ENCODE measurements around the gene SNX14.
"Not testable (repeated sequence)": the region's sequence is repeated elsewhere in the genome, so short reads cannot be mapped to it uniquely, and the experiment has no call there.

Gene SNX14

DNA sequence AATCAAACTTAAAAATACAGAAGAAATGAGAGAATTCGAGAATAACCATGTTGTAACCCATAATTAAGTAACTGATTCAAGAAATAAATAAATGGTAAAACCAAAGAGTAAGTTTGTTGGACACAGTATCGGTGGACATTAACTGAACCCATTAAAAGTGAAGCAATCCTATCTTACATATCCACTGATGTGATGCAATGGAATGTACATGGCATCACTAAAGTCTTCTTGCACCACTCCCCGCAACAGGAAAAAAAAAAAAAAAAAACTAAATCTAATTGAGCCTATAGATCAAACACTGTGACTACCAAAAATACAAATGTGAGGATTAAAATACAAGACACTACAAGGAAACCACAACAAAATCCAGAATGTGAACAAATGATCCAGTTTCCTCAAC lies 7.9 kb downstream of the SNX14 start:
- no peak for DNase-seq

GRCh38 chr6:85582832-85583231 lies 10.8 kb downstream of the SNX14 start:
- DNase-seq, result not testable (repeated sequence)

- DNase-seq, result no peak
Measured at GRCh38 chr6:85581572-85581971, 12.1 kb downstream of the SNX14 start.

- DNase-seq, result no peak
Measured at GRCh38 chr6:85580878-85581267, 12.8 kb downstream of the SNX14 start.

GRCh38 chr6:85580118-85580877 lies 13.4 kb downstream of the SNX14 start:
- no peak for DNase-seq

DNA sequence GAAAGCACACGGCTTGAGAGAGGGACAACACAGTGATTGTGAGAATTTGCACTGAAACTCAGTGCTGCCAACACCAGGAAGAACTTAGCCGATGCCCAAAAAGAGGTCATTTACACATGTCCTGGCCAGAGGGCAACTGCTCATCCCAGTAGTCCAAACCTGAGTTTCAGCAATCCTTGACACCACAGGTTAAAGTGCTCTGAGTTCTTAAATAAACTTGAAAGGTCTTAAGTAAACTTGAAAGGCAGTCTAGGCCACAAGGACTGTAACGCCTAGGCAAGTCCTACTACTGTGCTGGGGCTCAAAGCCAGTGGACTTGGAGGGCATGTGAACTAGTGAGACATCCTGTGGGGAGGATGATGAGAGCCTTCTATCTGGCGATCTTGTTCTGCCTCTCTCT lies 14.1 kb downstream of the SNX14 start:
- no peak for DNase-seq

- DNase-seq, result no peak
Measured at GRCh38 chr6:85576476-85576875, 17.2 kb downstream of the SNX14 start.

DNA sequence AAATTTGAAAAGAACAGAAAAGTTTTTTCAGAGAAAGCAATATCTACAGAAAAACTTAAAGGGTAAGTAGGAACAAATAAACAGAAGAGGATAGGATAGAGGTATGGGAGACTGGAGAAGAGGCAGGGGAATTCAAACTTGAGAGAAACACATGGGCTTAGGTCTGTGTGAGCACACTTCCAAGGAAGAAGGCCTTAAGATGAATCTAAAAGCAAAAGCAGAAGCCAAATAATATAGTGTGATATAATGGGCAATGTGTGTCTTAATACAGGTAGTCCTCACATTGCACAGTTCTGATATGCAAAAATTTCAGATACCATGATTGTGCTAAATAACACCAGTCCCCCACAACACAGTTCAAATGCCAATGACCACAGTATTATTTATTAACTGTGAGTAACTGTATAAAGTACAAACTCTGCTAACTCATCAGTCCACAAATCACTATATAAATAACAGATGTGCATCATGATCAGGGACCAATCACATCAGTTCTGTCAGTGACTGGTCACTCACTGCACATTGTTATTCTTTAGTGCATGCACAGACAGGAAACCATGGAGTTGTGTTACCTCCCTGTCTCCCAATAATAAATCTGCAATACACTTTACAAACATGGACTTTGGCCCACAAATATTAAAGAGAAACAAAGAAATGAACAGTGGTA lies 18.6 kb downstream of the SNX14 start:
- no peak for DNase-seq

GRCh38 chr6:85569323-85569722 lies 24.3 kb downstream of the SNX14 start:
- no peak for DNase-seq

DNA sequence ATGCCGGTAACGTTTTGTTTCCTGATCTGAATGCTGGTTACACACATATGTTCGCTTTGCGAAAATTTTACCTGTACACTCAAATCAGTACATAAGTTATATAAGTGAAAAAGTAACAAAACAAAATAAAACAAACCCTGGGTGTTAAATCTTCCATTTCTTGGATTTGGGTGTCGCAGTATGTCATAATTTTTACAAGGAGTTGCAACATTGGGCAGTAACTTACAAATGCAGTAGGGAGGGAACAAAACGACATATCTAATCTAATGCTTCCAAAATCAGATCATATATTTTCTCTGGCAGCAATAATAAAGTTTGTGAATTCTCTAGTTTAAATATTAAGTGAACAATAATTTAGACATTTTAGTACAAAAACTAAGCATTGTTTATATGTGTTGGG lies 25.2 kb downstream of the SNX14 start:
- no peak for DNase-seq

DNA sequence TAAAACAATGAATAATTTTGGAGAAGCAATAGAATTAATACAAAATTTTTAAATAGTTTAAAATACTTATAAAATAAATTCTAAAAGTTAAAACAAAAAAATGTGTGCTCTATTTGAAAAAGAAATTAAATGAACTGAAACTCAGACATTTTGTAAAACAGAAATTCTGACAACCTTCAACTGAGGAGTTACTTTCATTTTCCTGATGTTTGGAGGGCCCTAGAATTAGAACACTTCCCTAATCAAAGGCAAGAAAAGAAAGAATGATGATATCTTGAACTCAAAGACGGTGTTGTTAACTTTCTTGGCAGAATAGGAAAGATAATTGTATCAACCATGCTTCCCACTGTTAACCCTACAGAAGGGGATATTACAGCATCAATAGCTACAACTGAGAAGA lies 27.9 kb downstream of the SNX14 start:
- no peak for DNase-seq

- not testable (repeated sequence) for DNase-seq
Measured at GRCh38 chr6:85564223-85564622, 29.4 kb downstream of the SNX14 start.

DNA sequence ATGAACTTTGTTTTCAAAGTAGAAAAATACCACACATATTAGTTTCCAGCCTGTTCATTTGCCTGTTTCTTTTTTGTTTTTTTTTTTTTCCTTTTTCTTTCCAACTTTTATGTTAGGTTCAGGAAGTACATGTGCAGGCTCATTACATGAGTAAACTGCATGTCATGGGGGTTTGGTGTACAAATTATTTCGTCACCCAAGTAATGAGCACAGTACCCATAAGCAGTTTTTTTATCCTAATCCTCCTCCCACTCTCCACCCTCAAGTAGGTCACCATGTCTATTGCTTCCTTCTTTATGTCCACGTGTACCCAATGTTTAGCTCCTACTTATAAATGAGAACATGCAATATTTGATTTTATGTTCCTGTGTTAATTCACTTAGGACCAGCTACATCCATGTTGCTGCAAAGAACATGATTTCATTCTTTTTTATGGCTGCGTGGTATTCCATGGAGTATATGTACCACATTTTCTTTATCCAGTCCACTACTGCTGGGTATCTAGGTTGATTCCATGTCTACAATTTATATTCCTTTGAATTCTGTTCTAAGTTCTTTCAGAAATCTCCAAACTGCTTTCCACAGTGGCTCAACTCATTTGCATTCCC lies 31.8 kb downstream of the SNX14 start:
- DNase-seq, result no peak

DNA sequence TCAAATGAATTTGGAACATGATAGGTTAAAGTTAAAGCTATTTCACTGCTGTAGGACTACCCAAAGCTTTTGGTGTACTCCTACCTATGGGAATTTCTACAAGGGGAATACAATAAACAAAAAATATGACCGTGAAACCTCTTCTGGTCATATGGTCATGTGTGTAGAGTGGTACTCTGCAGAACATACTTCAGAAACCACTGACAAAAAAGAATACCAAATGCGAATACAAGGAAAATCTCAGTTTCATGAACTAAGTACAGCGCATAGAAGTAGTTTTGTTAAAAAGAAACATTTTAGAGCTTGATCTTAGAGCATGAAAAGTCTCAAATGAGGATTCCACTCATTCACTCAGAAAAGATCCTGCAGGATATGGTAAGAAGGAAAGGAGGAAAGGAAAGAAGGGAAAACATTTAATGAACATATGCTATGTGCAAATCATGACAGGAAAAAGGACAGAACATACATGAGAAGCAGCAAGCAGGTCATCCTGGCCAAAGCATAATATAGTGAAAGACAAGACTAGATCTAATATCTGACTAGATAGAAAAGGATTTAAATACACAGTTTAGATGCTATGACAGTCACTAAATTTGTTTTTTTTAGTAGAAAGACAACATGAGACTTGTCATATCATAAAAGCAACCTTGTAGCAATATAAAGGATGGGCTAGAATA lies 36.5 kb downstream of the SNX14 start:
- DNase-seq, result no peak

GRCh38 chr6:85552652-85553051 lies 41.0 kb downstream of the SNX14 start:
- DNase-seq, result no peak

- DNase-seq, result no peak
Measured at GRCh38 chr6:85551264-85551663, 42.4 kb downstream of the SNX14 start.

GRCh38 chr6:85547719-85548118 lies 45.9 kb downstream of the SNX14 start:
- no peak for DNase-seq

GRCh38 chr6:85544776-85545175 lies 48.9 kb downstream of the SNX14 start:
- no peak for DNase-seq

DNA sequence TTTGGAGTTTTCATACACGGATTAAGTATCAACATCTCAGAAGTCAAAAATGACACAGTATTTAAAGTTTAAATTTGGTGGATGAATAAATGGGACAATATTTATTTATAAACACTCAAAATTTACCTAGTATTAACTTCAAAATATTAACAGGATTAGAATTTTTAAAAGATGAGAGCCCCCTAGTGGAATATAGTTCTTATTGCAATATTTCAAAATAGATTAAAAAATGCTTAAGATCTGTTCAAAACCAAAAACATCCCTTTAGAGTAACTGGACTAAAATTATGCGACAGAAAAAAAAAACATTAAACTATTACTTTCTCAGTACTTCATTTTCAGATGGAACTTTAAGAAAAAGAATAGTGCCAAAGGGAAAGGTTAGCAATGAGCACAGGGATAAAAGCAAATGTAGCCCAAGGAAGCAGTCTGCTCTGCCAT lies 56.6 kb downstream of the SNX14 start:
- DNase-seq, result no peak

DNA sequence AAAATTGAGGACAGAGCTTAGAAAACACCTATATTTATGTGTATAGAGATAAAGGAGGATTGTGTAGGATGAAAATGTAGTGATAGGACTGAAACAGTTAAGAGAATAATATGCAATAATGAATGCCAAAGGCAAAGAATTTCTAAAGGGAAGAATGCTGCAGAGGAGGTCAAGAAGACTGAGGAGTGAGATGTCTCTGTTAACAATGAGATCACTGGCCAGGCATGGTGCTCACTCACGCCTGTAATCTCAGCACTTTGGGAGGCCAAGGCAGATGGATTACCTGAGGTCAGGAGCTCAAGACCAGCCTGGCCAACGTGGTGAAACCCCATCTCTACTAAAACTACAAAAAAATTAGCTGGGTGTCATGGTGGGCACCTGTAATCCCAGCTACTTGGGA lies 69.4 kb downstream of the SNX14 start:
- DNase-seq, result not testable (repeated sequence)

- DNase-seq, result no peak
Measured at GRCh38 chr6:85516168-85516567, 77.5 kb downstream of the SNX14 start.

- no peak for DNase-seq
Measured at GRCh38 chr6:85506441-85507093, 87.1 kb downstream of the SNX14 start.

Measured in activated CD4-positive, alpha-beta T cell treated with anti-CD3 and anti-CD28 coated beads, Interleukin-2, amount 50 U/mL, for 4 hours (primary cell).